GM19099 (cell line): ENCODE measurements around the gene STUM.

Experiments
- POLR2A ChIP-seq: IDR thresholded peaks from 3 replicates; pipeline ENCODE4 v1.6.1; 2011; ENCODE audit warnings: low read depth; ENCODE audit not compliant: insufficient read length; ENCODE audit errors: extremely low read depth

STUM gene

GRCh38 chr1:226526801-226527595 lies 21.6 kb upstream of the STUM start:
- no peak for TF ChIP-seq POLR2A

GRCh38 chr1:226529891-226530290 lies 18.7 kb upstream of the STUM start:
- TF ChIP-seq POLR2A, result no peak

- TF ChIP-seq POLR2A, result no peak
These were observed 18.0 kb upstream of the STUM start for GRCh38 chr1:226530591-226530990.

- no peak for TF ChIP-seq POLR2A
These were observed 17.0 kb upstream of the STUM start for GRCh38 chr1:226531360-226532093.

GRCh38 chr1:226532553-226532952 lies 16.0 kb upstream of the STUM start:
- TF ChIP-seq POLR2A, result no peak

GRCh38 chr1:226533220-226533619 lies 15.3 kb upstream of the STUM start:
- TF ChIP-seq POLR2A, result no peak

GRCh38 chr1:226534098-226534497 lies 14.5 kb upstream of the STUM start:
- TF ChIP-seq POLR2A, result no peak

- TF ChIP-seq POLR2A, result no peak
These were observed 13.9 kb upstream of the STUM start for GRCh38 chr1:226534645-226535044.

GRCh38 chr1:226535666-226536065 lies 12.9 kb upstream of the STUM start:
- no peak for TF ChIP-seq POLR2A

GRCh38 chr1:226541231-226541630 lies 7.3 kb upstream of the STUM start:
- no peak for TF ChIP-seq POLR2A

- no peak for TF ChIP-seq POLR2A
These were observed 6.6 kb upstream of the STUM start for GRCh38 chr1:226541631-226542622.

- no peak for TF ChIP-seq POLR2A
These were observed 5.9 kb upstream of the STUM start for GRCh38 chr1:226542623-226543103.

- TF ChIP-seq POLR2A, result no peak
These were observed 2.5 kb upstream of the STUM start for GRCh38 chr1:226545836-226546596.

- no peak for TF ChIP-seq POLR2A
These were observed 1.6 kb upstream of the STUM start for GRCh38 chr1:226546926-226547325.

GRCh38 chr1:226547754-226548191 lies 791 bp upstream of the STUM start:
- no peak for TF ChIP-seq POLR2A
